ENCODE measurements around the gene COMMD8.

COMMD8 gene

DNA sequence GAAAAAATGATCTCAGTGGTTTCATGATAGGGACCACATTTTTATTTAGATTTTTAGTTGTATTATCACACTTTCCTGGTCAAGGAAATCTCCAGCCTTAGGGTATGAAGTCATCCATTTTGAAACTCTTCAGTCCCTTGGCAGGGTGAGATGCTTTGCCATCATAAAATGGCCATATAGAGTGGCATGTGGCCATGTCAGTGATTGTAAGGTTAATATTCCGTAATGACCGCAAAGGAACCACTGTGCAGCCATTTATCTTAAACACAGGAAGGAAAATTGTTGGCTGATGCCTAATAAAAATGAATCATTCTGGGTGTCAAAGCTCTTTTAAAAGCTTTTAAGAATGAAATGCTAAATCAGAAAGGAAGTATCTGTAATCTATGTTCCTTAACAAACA is 35.6 kb downstream of the COMMD8 start:
- H2BK5ac ChIP-seq (ENCODE audit: low read length): no peak overlapping the region
- no peak overlapping the region for H3K4ac ChIP-seq (ENCODE audit: low read depth, low read length)
- H4K8ac ChIP-seq (ENCODE audit: low read depth, low read length): no peak overlapping the region
- no peak overlapping the region for H2BK15ac ChIP-seq (replicated peaks; ENCODE audit: low read depth)
- no peaks in the 10 kb centered on the region for H3K79me1 ChIP-seq (ENCODE audit: low read length)
- H2AK5ac ChIP-seq (ENCODE audit: low read length): no peak overlapping the region
- H4K5ac ChIP-seq (ENCODE audit: low read length): no peak overlapping the region
- H3K4me1 ChIP-seq (ENCODE audit: control insufficient read depth, low read depth, low read length): no peaks in the 10 kb centered on the region
- DNase-seq: no peak
- H3K56ac ChIP-seq (ENCODE audit: low read length): no peak overlapping the region
- H2BK120ac ChIP-seq (ENCODE audit: low read depth, low read length): no peak overlapping the region
- no peak overlapping the region for H3K4me3 ChIP-seq (ENCODE audit: low read length)
- no peak overlapping the region for H3K23ac ChIP-seq (ENCODE audit: low read length)
- H3K36me3 ChIP-seq (ENCODE audit: control insufficient read depth, insufficient read depth, low read length): no peaks in the 10 kb centered on the region
- H3K9ac ChIP-seq (ENCODE audit: low read length): no peak overlapping the region
- no peaks in the 10 kb centered on the region for H3K79me2 ChIP-seq (ENCODE audit: control insufficient read depth, insufficient read depth, low read length)
- no peaks in the 10 kb centered on the region for H3K27me3 ChIP-seq (ENCODE audit: insufficient read depth, low read length, poor library complexity)
- no peak overlapping the region for H3K18ac ChIP-seq (ENCODE audit: low read length)
- no peak overlapping the region for H3K27ac ChIP-seq (ENCODE audit: low read depth, low read length)
- no peak overlapping the region for H3K4me2 ChIP-seq (ENCODE audit: low read length)
- WGBS (ENCODE audit: extremely low coverage, insufficient coverage, low lambda C conversion rate): no CpG with 5 or more reads among the region's 2 CpGs

DNA sequence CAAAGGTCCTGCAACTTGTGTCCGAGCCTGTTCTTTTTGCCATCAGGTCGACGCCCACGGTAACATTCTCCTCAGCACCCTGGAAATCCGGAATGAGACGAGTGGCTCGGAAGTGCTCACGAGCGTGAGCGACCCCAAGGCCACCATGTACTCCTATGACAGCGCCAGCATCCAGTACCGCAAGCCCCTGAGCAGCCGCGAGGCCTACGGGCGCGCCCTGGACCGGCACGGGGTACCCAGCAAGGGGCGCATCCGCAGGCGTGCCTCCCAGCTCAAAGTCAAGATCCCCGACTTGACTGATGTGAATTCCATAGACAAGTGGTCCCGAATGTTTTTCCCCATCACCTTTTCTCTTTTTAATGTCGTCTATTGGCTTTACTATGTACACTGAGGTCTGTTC is 37.9 kb downstream of the COMMD8 start:
- Histone ChIP-seq H2BK120ac (ENCODE audit: low read depth, low read length) (no peak overlapping the region), H2AK5ac (ENCODE audit: low read length) (no peak overlapping the region), H3K4me3 (ENCODE audit: low read length) (no peak overlapping the region), H3K4me1 (ENCODE audit: control insufficient read depth, low read depth, low read length) (no peaks in the 10 kb centered on the region), H4K5ac (ENCODE audit: low read length) (no peak overlapping the region), H3K27ac (ENCODE audit: low read depth, low read length) (no peak overlapping the region), H3K36me3 (ENCODE audit: control insufficient read depth, insufficient read depth, low read length) (no peaks in the 10 kb centered on the region), H3K4me2 (ENCODE audit: low read length) (no peak overlapping the region), H2BK5ac (ENCODE audit: low read length) (no peak overlapping the region), H3K56ac (ENCODE audit: low read length) (no peak overlapping the region), H2BK15ac (replicated peaks; ENCODE audit: low read depth) (no peak overlapping the region), H3K18ac (ENCODE audit: low read length) (no peak overlapping the region), H4K8ac (ENCODE audit: low read depth, low read length) (no peak overlapping the region), H3K9ac (ENCODE audit: low read length) (no peak overlapping the region), H3K27me3 (ENCODE audit: insufficient read depth, low read length, poor library complexity) (no peaks in the 10 kb centered on the region), H3K23ac (ENCODE audit: low read length) (no peak overlapping the region), H3K4ac (ENCODE audit: low read depth, low read length) (no peak overlapping the region), H3K79me1 (ENCODE audit: low read length) (no peaks in the 10 kb centered on the region), H3K79me2 (ENCODE audit: control insufficient read depth, insufficient read depth, low read length) (no peaks in the 10 kb centered on the region)
- no peak for DNase-seq
- no CpG with 5 or more reads among the region's 25 CpGs for WGBS (ENCODE audit: extremely low coverage, insufficient coverage, low lambda C conversion rate)

DNA sequence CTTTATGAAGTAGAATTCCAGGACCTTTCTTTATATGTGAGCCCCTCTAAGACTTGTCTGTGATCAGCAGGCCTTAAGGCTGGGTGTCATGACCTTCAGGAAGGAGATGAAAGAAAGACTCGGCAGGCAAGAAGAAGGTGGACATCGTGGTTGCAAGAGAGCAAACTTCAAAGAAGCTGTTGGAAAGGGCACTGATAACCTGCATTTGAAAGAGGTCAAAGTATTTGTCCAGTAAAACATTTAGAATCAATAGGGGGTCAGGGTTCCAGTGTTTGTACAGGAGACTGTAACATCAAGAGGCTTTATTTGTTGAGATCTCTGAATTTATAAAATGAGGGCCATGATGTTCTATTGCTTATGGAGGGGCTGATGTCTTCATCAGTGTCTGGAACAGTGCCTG is 44.2 kb downstream of the COMMD8 start:
- Histone ChIP-seq H3K36me3 (ENCODE audit: control insufficient read depth, insufficient read depth, low read length) (no peaks in the 10 kb centered on the region), H2BK15ac (replicated peaks; ENCODE audit: low read depth) (no peak overlapping the region), H2BK120ac (ENCODE audit: low read depth, low read length) (no peak overlapping the region), H4K5ac (ENCODE audit: low read length) (no peak overlapping the region), H4K8ac (ENCODE audit: low read depth, low read length) (no peak overlapping the region), H3K4ac (ENCODE audit: low read depth, low read length) (no peak overlapping the region), H3K56ac (ENCODE audit: low read length) (no peak overlapping the region), H2AK5ac (ENCODE audit: low read length) (no peak overlapping the region), H3K18ac (ENCODE audit: low read length) (no peak overlapping the region), H3K79me1 (ENCODE audit: low read length) (no peaks in the 10 kb centered on the region), H2BK5ac (ENCODE audit: low read length) (no peak overlapping the region), H3K27ac (ENCODE audit: low read depth, low read length) (no peak overlapping the region), H3K4me1 (ENCODE audit: control insufficient read depth, low read depth, low read length) (no peaks in the 10 kb centered on the region), H3K23ac (ENCODE audit: low read length) (no peak overlapping the region), H3K9ac (ENCODE audit: low read length) (no peak overlapping the region), H3K4me3 (ENCODE audit: low read length) (no peak overlapping the region), H3K27me3 (ENCODE audit: insufficient read depth, low read length, poor library complexity) (no peaks in the 10 kb centered on the region), H3K79me2 (ENCODE audit: control insufficient read depth, insufficient read depth, low read length) (no peaks in the 10 kb centered on the region), H3K4me2 (ENCODE audit: low read length) (no peak overlapping the region)
- DNase-seq: no peak
- WGBS (ENCODE audit: extremely low coverage, insufficient coverage, low lambda C conversion rate): no CpG with 5 or more reads among the region's 2 CpGs

DNA sequence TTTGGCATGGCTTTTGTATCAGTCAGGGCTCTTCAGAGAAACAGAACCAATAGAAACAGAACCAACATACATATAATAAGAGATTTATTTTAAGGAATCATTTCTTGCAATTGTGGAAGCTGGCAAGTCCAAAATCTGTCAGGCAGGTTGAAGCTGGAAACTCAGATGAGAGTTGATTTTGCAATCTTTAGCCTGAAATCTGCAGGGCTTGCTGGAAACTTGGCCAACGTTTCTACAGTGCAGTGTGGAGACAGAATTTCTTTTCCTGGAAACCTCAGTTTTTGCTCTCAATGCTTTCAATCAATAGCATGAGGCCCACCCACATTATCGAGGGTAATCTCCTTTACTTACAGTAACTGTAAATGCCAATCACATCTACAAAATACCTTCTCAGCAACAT is 45.4 kb downstream of the COMMD8 start:
- no peak overlapping the region for H2BK5ac ChIP-seq (ENCODE audit: low read length)
- no peak overlapping the region for H3K9ac ChIP-seq (ENCODE audit: low read length)
- no peaks in the 10 kb centered on the region for H3K27me3 ChIP-seq (ENCODE audit: insufficient read depth, low read length, poor library complexity)
- no peak overlapping the region for H4K5ac ChIP-seq (ENCODE audit: low read length)
- H3K4me3 ChIP-seq (ENCODE audit: low read length): no peak overlapping the region
- no peak overlapping the region for H3K4me2 ChIP-seq (ENCODE audit: low read length)
- H3K23ac ChIP-seq (ENCODE audit: low read length): no peak overlapping the region
- DNase-seq: no peak
- no peak overlapping the region for H2BK120ac ChIP-seq (ENCODE audit: low read depth, low read length)
- no peak overlapping the region for H3K27ac ChIP-seq (ENCODE audit: low read depth, low read length)
- no peak overlapping the region for H2AK5ac ChIP-seq (ENCODE audit: low read length)
- H3K4ac ChIP-seq (ENCODE audit: low read depth, low read length): no peak overlapping the region
- WGBS (ENCODE audit: extremely low coverage, insufficient coverage, low lambda C conversion rate): no CpG with 5 or more reads among the region's 2 CpGs
- H3K4me1 ChIP-seq (ENCODE audit: control insufficient read depth, low read depth, low read length): peaks cover 2% of the 10 kb centered on the region
- no peaks in the 10 kb centered on the region for H3K36me3 ChIP-seq (ENCODE audit: control insufficient read depth, insufficient read depth, low read length)
- H3K18ac ChIP-seq (ENCODE audit: low read length): no peak overlapping the region
- H3K79me2 ChIP-seq (ENCODE audit: control insufficient read depth, insufficient read depth, low read length): no peaks in the 10 kb centered on the region
- no peak overlapping the region for H2BK15ac ChIP-seq (replicated peaks; ENCODE audit: low read depth)
- H4K8ac ChIP-seq (ENCODE audit: low read depth, low read length): no peak overlapping the region
- H3K56ac ChIP-seq (ENCODE audit: low read length): no peak overlapping the region
- H3K79me1 ChIP-seq (ENCODE audit: low read length): no peaks in the 10 kb centered on the region

DNA sequence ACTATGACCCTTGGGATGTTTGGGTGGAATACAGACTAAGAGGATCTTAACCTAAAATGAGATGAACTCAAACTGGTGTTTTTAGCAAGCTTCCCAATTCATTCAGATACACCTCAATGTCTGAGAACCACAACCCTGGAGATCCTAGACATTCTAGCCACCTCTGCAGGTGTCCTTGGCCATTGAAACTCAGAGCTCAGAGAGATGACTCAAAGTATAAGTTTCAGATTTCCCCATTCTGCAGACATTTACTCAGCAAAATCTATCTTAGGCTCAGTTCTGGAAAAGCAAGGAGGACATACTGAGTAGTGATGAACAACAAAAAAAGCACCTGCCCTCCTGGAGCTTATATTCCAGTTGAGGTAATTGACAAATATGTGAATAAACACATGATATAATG is 47.8 kb downstream of the COMMD8 start:
- no peak overlapping the region for H2BK5ac ChIP-seq (ENCODE audit: low read length)
- no peak overlapping the region for H3K23ac ChIP-seq (ENCODE audit: low read length)
- no peak for DNase-seq
- H2BK15ac ChIP-seq (replicated peaks; ENCODE audit: low read depth): no peak overlapping the region
- H3K4me3 ChIP-seq (ENCODE audit: low read length): no peak overlapping the region
- H2BK120ac ChIP-seq (ENCODE audit: low read depth, low read length): no peak overlapping the region
- H2AK5ac ChIP-seq (ENCODE audit: low read length): no peak overlapping the region
- peaks cover 2% of the 10 kb centered on the region for H3K4me1 ChIP-seq (ENCODE audit: control insufficient read depth, low read depth, low read length)
- H4K5ac ChIP-seq (ENCODE audit: low read length): no peak overlapping the region
- H4K8ac ChIP-seq (ENCODE audit: low read depth, low read length): no peak overlapping the region
- H3K56ac ChIP-seq (ENCODE audit: low read length): no peak overlapping the region
- H3K27me3 ChIP-seq (ENCODE audit: insufficient read depth, low read length, poor library complexity): no peaks in the 10 kb centered on the region
- no peaks in the 10 kb centered on the region for H3K36me3 ChIP-seq (ENCODE audit: control insufficient read depth, insufficient read depth, low read length)
- no peak overlapping the region for H3K9ac ChIP-seq (ENCODE audit: low read length)
- no peak overlapping the region for H3K4ac ChIP-seq (ENCODE audit: low read depth, low read length)
- H3K27ac ChIP-seq (ENCODE audit: low read depth, low read length): no peak overlapping the region
- no peaks in the 10 kb centered on the region for H3K79me1 ChIP-seq (ENCODE audit: low read length)
- no peak overlapping the region for H3K18ac ChIP-seq (ENCODE audit: low read length)
- H3K4me2 ChIP-seq (ENCODE audit: low read length): no peak overlapping the region
- H3K79me2 ChIP-seq (ENCODE audit: control insufficient read depth, insufficient read depth, low read length): no peaks in the 10 kb centered on the region

DNA sequence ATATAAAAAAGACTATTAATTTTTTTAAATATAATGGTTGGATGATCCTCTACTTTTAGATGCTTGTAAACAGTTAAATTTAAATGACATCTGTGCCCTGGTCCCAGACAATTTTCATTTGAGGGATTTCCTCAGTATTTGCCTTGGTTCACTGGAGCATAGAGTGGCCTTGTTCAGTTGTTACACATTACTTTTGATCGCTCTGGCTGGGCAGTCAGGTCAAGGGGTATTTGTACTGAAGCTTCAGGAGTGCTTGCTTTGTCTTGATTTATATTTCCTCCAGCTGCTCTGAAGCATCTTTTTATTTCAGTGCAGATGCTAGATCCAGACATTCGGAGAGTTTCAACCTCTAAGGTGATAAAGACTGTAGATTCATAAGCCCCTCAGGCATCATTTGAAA is 50.0 kb downstream of the COMMD8 start:
- Histone ChIP-seq H3K27ac (ENCODE audit: low read depth, low read length) (no peak overlapping the region), H2BK5ac (ENCODE audit: low read length) (no peak overlapping the region), H4K5ac (ENCODE audit: low read length) (no peak overlapping the region), H3K4ac (ENCODE audit: low read depth, low read length) (no peak overlapping the region), H3K56ac (ENCODE audit: low read length) (no peak overlapping the region), H3K79me1 (ENCODE audit: low read length) (no peaks in the 10 kb centered on the region), H2BK15ac (replicated peaks; ENCODE audit: low read depth) (no peak overlapping the region), H2AK5ac (ENCODE audit: low read length) (no peak overlapping the region), H4K8ac (ENCODE audit: low read depth, low read length) (no peak overlapping the region), H3K27me3 (ENCODE audit: insufficient read depth, low read length, poor library complexity) (no peaks in the 10 kb centered on the region), H2BK120ac (ENCODE audit: low read depth, low read length) (no peak overlapping the region), H3K9ac (ENCODE audit: low read length) (no peak overlapping the region), H3K4me1 (ENCODE audit: control insufficient read depth, low read depth, low read length) (peaks cover 2% of the 10 kb centered on the region), H3K79me2 (ENCODE audit: control insufficient read depth, insufficient read depth, low read length) (no peaks in the 10 kb centered on the region), H3K4me3 (ENCODE audit: low read length) (no peak overlapping the region), H3K23ac (ENCODE audit: low read length) (no peak overlapping the region), H3K18ac (ENCODE audit: low read length) (no peak overlapping the region), H3K36me3 (ENCODE audit: control insufficient read depth, insufficient read depth, low read length) (no peaks in the 10 kb centered on the region), H3K4me2 (ENCODE audit: low read length) (no peak overlapping the region)
- DNase-seq: no peak
- WGBS (ENCODE audit: extremely low coverage, insufficient coverage, low lambda C conversion rate): no CpG with 5 or more reads among the region's 2 CpGs

All from mesendoderm (in vitro differentiated cells).